ENCODE data around the gene GNB1L.

GRCh38 chr22:19850763-19851109 lies 3.9 kb downstream of the GNB1L start:
- TF ChIP-seq GATA2 (IDR thresholded peaks at IDR 0.05; ENCODE audit: low read depth, low read length) (no peak), GATA3 (IDR thresholded peaks at IDR 0.05; ENCODE audit: low read depth, low read length) (no peak)

Measured in SH-SY5Y (cell line).